Measurements from ENCODE around the gene CD46. TPM values are rescaled to one million over a fixed set of nuclear protein-coding genes. Genes with fewer than 3 reads are reported as not detected.

CD46 gene
- total RNA-seq, 5 donors from 2014 or later (not counting 1 experiment from before 2014, with no cell fraction given), result 123 to 152 (median 145) TPM

- CTCF ChIA-PET, result interaction anchor here in 1 of 2 donors (0.6 kb wide), 1 partner anchor 83 kb away, joined by 3 read pairs; no protein-coding TSS in a partner anchor
These were observed 37.5 kb downstream of the CD46 start for GRCh38 chr1:207789386-207789785.

GRCh38 chr1:207789792-207790787 is 38.2 kb downstream of the CD46 start:
- no peaks in the 10 kb centered on the region for H3K4me1 ChIP-seq (ENCODE audit: control insufficient read depth in 1 of 2, extremely low read depth in 1 of 2, insufficient read depth in 2 of 2, low read length in 2 of 2)
- ChIA-PET POLR2A (interaction anchor here in 1 of 2 donors (0.7 kb wide), 1 partner anchor 20 kb away, joined by 7 read pairs; no protein-coding TSS in a partner anchor), CTCF (interaction anchor here in 1 of 2 donors (0.6 to 0.8 kb wide), 2 partner anchors 17 to 84 kb away, joined by 3 to 5 read pairs; no protein-coding TSS in a partner anchor)
- no peaks in the 10 kb centered on the region for H3K27me3 ChIP-seq (replicated peaks in 1 of 2; ENCODE audit: control insufficient read depth in 2 of 2, extremely low read depth in 1 of 2, insufficient read depth in 2 of 2, low read length in 1 of 2)
- H3K4me3 Mint-ChIP-seq, result no peak overlapping the region
- DNase-seq, result no peak
- H3K36me3 Mint-ChIP-seq, result peaks cover 9% of the 10 kb centered on the region
- H3K9me3 Mint-ChIP-seq, result no peaks in the 10 kb centered on the region
- no peak for ATAC-seq (replicated peaks in 1 of 4)
- peaks cover 0 to 2% (median 0%) of the 10 kb centered on the region in 3 donors for H3K4me1 Mint-ChIP-seq
- no peaks in the 10 kb centered on the region for H3K27me3 Mint-ChIP-seq
- H3K27ac ChIP-seq (ENCODE audit: low read length), result no peak overlapping the region
- WGBS (ENCODE audit: insufficient coverage), result no CpG with 5 or more reads among the region's 8 CpGs
- H3K4me3 ChIP-seq (ENCODE audit: control insufficient read depth in 1 of 2, extremely low read depth in 1 of 2, low read length in 1 of 2), result no peak overlapping the region
- H3K9me3 ChIP-seq, result no peaks in the 10 kb centered on the region
- peaks cover 0 to 40% of the 10 kb centered on the region in 2 donors for H3K36me3 ChIP-seq (ENCODE audit: control insufficient read depth in 2 of 2, extremely low read depth in 1 of 2, insufficient read depth in 1 of 2, low read length in 1 of 2)
- no peak overlapping the region for H3K27ac Mint-ChIP-seq

More at GRCh38 chr1:207789386-207789785, 37.5 kb downstream of the CD46 start:
- H3K4me1 ChIP-seq (ENCODE audit: control insufficient read depth in 1 of 2, extremely low read depth in 1 of 2, insufficient read depth in 2 of 2, low read length in 2 of 2), result no peaks in the 10 kb centered on the region
- DNase-seq (no peak), ATAC-seq (replicated peaks in 1 of 4) (no peak)
- POLR2A ChIA-PET, result no interaction called here
- H3K27me3 Mint-ChIP-seq, result no peaks in the 10 kb centered on the region
- H3K9me3 ChIP-seq, result no peaks in the 10 kb centered on the region
- no peak overlapping the region for H3K27ac ChIP-seq (ENCODE audit: low read length)
- no peak overlapping the region for H3K4me3 Mint-ChIP-seq
- H3K4me1 Mint-ChIP-seq, result peaks cover 0 to 2% (median 0%) of the 10 kb centered on the region in 3 donors
- H3K4me3 ChIP-seq (ENCODE audit: control insufficient read depth in 1 of 2, extremely low read depth in 1 of 2, low read length in 1 of 2), result no peak overlapping the region
- no CpG with 5 or more reads among the region's 4 CpGs for WGBS (ENCODE audit: insufficient coverage)
- no peaks in the 10 kb centered on the region for H3K27me3 ChIP-seq (replicated peaks in 1 of 2; ENCODE audit: control insufficient read depth in 2 of 2, extremely low read depth in 1 of 2, insufficient read depth in 2 of 2, low read length in 1 of 2)
- no peaks in the 10 kb centered on the region for H3K9me3 Mint-ChIP-seq
- peaks cover 4 to 41% of the 10 kb centered on the region in 2 donors for H3K36me3 ChIP-seq (ENCODE audit: control insufficient read depth in 2 of 2, extremely low read depth in 1 of 2, insufficient read depth in 1 of 2, low read length in 1 of 2)
- no peak overlapping the region for H3K27ac Mint-ChIP-seq
- H3K36me3 Mint-ChIP-seq, result peaks cover 15% of the 10 kb centered on the region

GRCh38 chr1:207791290-207791689 is 39.4 kb downstream of the CD46 start:
- no peaks in the 10 kb centered on the region for H3K9me3 ChIP-seq
- POLR2A ChIA-PET, result interaction anchor here in 1 of 2 donors (0.7 kb wide), 1 partner anchor 9 kb away, joined by 3 read pairs; no protein-coding TSS in a partner anchor
- H3K36me3 Mint-ChIP-seq, result peaks cover 14% of the 10 kb centered on the region
- no peak overlapping the region for H3K4me3 Mint-ChIP-seq
- H3K4me1 ChIP-seq (ENCODE audit: control insufficient read depth in 1 of 2, extremely low read depth in 1 of 2, insufficient read depth in 2 of 2, low read length in 2 of 2), result no peaks in the 10 kb centered on the region
- H3K4me1 Mint-ChIP-seq, result peaks cover 0 to 2% (median 0%) of the 10 kb centered on the region in 3 donors
- peaks cover 0 to 45% of the 10 kb centered on the region in 2 donors for H3K36me3 ChIP-seq (ENCODE audit: control insufficient read depth in 2 of 2, extremely low read depth in 1 of 2, insufficient read depth in 1 of 2, low read length in 1 of 2)
- DNase-seq (no peak), ATAC-seq (replicated peaks in 1 of 4) (no peak)
- no peak overlapping the region for H3K4me3 ChIP-seq (ENCODE audit: control insufficient read depth in 1 of 2, extremely low read depth in 1 of 2, low read length in 1 of 2)
- no peaks in the 10 kb centered on the region for H3K9me3 Mint-ChIP-seq
- no peaks in the 10 kb centered on the region for H3K27me3 ChIP-seq (replicated peaks in 1 of 2; ENCODE audit: control insufficient read depth in 2 of 2, extremely low read depth in 1 of 2, insufficient read depth in 2 of 2, low read length in 1 of 2)
- H3K27ac Mint-ChIP-seq, result peak overlapping the region in 1 of 2 donors; percentile 49
- 93% methylated on average over 2 of the region's 7 CpGs for WGBS (ENCODE audit: insufficient coverage)
- no peaks in the 10 kb centered on the region for H3K27me3 Mint-ChIP-seq
- CTCF ChIA-PET, result no interaction called here
- no peak overlapping the region for H3K27ac ChIP-seq (ENCODE audit: low read length)

DNA sequence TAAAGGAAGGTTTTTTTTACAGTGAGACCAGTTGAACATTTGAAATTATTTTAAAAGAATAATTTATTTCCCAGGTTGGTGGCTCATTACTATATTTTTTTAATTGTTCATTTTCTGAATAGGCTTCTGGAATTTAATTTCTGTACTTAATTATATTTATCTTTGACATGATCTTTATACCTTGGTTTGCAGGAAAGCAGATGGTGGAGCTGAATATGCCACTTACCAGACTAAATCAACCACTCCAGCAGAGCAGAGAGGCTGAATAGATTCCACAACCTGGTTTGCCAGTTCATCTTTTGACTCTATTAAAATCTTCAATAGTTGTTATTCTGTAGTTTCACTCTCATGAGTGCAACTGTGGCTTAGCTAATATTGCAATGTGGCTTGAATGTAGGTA is 41.5 kb downstream of the CD46 start:
- no peaks in the 10 kb centered on the region for H3K27me3 Mint-ChIP-seq
- peak overlapping the region; percentile 8 to 16 for H3K27ac Mint-ChIP-seq
- no peak overlapping the region for H3K4me3 Mint-ChIP-seq
- ChIA-PET CTCF (no interaction called here), POLR2A (no interaction called here)
- Histone ChIP-seq H3K4me3 (ENCODE audit: control insufficient read depth in 1 of 2, extremely low read depth in 1 of 2, low read length in 1 of 2) (no peak overlapping the region), H3K4me1 (ENCODE audit: control insufficient read depth in 1 of 2, extremely low read depth in 1 of 2, insufficient read depth in 2 of 2, low read length in 2 of 2) (peaks cover 0 to 6% of the 10 kb centered on the region in 2 experiments), H3K9me3 (no peaks in the 10 kb centered on the region), H3K27ac (ENCODE audit: low read length) (no peak overlapping the region), H3K27me3 (replicated peaks in 1 of 2; ENCODE audit: control insufficient read depth in 2 of 2, extremely low read depth in 1 of 2, insufficient read depth in 2 of 2, low read length in 1 of 2) (no peaks in the 10 kb centered on the region), H3K36me3 (ENCODE audit: control insufficient read depth in 2 of 2, extremely low read depth in 1 of 2, insufficient read depth in 1 of 2, low read length in 1 of 2) (peaks cover 0 to 36% of the 10 kb centered on the region in 2 donors)
- DNase-seq (no peak), ATAC-seq (replicated peaks in 1 of 4) (no peak)
- peaks cover 5 to 17% (median 15%) of the 10 kb centered on the region in 3 donors for H3K4me1 Mint-ChIP-seq
- peaks cover 14% of the 10 kb centered on the region for H3K36me3 Mint-ChIP-seq
- H3K9me3 Mint-ChIP-seq, result no peaks in the 10 kb centered on the region

DNA sequence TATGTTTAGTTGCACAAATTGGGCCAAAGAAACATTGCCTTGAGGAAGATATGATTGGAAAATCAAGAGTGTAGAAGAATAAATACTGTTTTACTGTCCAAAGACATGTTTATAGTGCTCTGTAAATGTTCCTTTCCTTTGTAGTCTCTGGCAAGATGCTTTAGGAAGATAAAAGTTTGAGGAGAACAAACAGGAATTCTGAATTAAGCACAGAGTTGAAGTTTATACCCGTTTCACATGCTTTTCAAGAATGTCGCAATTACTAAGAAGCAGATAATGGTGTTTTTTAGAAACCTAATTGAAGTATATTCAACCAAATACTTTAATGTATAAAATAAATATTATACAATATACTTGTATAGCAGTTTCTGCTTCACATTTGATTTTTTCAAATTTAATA is 43.0 kb downstream of the CD46 start:
- Histone ChIP-seq H3K4me3 (ENCODE audit: control insufficient read depth in 1 of 2, extremely low read depth in 1 of 2, low read length in 1 of 2) (no peak overlapping the region), H3K36me3 (ENCODE audit: control insufficient read depth in 2 of 2, extremely low read depth in 1 of 2, insufficient read depth in 1 of 2, low read length in 1 of 2) (peaks cover 0 to 30% of the 10 kb centered on the region in 2 donors), H3K27ac (ENCODE audit: low read length) (no peak overlapping the region), H3K4me1 (ENCODE audit: control insufficient read depth in 1 of 2, extremely low read depth in 1 of 2, insufficient read depth in 2 of 2, low read length in 2 of 2) (peaks cover 2 to 16% of the 10 kb centered on the region in 2 experiments), H3K9me3 (no peaks in the 10 kb centered on the region), H3K27me3 (replicated peaks in 1 of 2; ENCODE audit: control insufficient read depth in 2 of 2, extremely low read depth in 1 of 2, insufficient read depth in 2 of 2, low read length in 1 of 2) (no peaks in the 10 kb centered on the region)
- H3K36me3 Mint-ChIP-seq, result peaks cover 12% of the 10 kb centered on the region
- peaks cover 21 to 32% (median 30%) of the 10 kb centered on the region in 3 donors for H3K4me1 Mint-ChIP-seq
- WGBS (ENCODE audit: insufficient coverage), result no CpG with 5 or more reads among the region's 2 CpGs
- no peak overlapping the region for H3K4me3 Mint-ChIP-seq
- ATAC-seq (replicated peaks in 1 of 4), result no peak
- ChIA-PET CTCF (interaction anchor here in 1 of 2 donors (1.5 kb wide), 1 partner anchor 12 kb away, joined by 3 read pairs; no protein-coding TSS in a partner anchor), POLR2A (no interaction called here)
- no peaks in the 10 kb centered on the region for H3K9me3 Mint-ChIP-seq
- DNase-seq, result no peak
- peak overlapping the region in 1 of 2 donors; percentile 19 for H3K27ac Mint-ChIP-seq
- H3K27me3 Mint-ChIP-seq, result no peaks in the 10 kb centered on the region

- peaks cover 2 to 37% of the 10 kb centered on the region in 2 donors for H3K36me3 ChIP-seq (ENCODE audit: control insufficient read depth in 2 of 2, extremely low read depth in 1 of 2, insufficient read depth in 1 of 2, low read length in 1 of 2)
- H3K4me1 ChIP-seq (ENCODE audit: control insufficient read depth in 1 of 2, extremely low read depth in 1 of 2, insufficient read depth in 2 of 2, low read length in 2 of 2), result peaks cover 2 to 16% of the 10 kb centered on the region in 2 experiments
- ChIA-PET POLR2A (interaction anchor here (0.5 to 0.9 kb wide), 5 partner anchors 18 to 105 kb away, joined by 3 to 7 read pairs (median 4); no protein-coding TSS in a partner anchor), CTCF (interaction anchor here (0.6 to 2.0 kb wide), 37 partner anchors 11 to 1170 kb away, joined by 3 to 12 read pairs (median 4); no protein-coding TSS in a partner anchor)
- H3K9me3 ChIP-seq, result no peaks in the 10 kb centered on the region
- 0% methylated on average over 1 of the region's 7 CpGs for WGBS (ENCODE audit: insufficient coverage)
- Mint-ChIP-seq H3K36me3 (peaks cover 24% of the 10 kb centered on the region), H3K27me3 (no peaks in the 10 kb centered on the region), H3K4me1 (peaks cover 40 to 48% (median 47%) of the 10 kb centered on the region in 3 donors), H3K27ac (peak overlapping the region; percentile 6 to 31), H3K9me3 (no peaks in the 10 kb centered on the region), H3K4me3 (peak overlapping the region in 1 of 3 donors; percentile 49)
- DNase-seq, result peak; percentile 36 to 83 (median 70)
- no peaks in the 10 kb centered on the region for H3K27me3 ChIP-seq (replicated peaks in 1 of 2; ENCODE audit: control insufficient read depth in 2 of 2, extremely low read depth in 1 of 2, insufficient read depth in 2 of 2, low read length in 1 of 2)
- ATAC-seq (replicated peaks in 1 of 4), result peak; percentile 75 to 82 (median 78)
- H3K27ac ChIP-seq (ENCODE audit: low read length), result no peak overlapping the region
- no peak overlapping the region for H3K4me3 ChIP-seq (ENCODE audit: control insufficient read depth in 1 of 2, extremely low read depth in 1 of 2, low read length in 1 of 2)
These were observed 45.5 kb downstream of the CD46 start for GRCh38 chr1:207797229-207797973.

Data from T-cell (primary cell).